Testis (tissue), 2 donors: ENCODE data around the gene COG2.

Experiments
- CTCF ChIP-seq, 3 experiments: fragments of 450-650 bp in 2 of 3; fragments of 200-600 bp in 1 of 3; sonication (generic) in 1 of 3; IDR thresholded peaks; one replicate each; pipeline ENCODE4 v1.5.1; 2016 to 2019; ENCODE audit warnings: antibody characterized with exemption in 3 of 3, mild to moderate bottlenecking in 2 of 3, moderate library complexity in 1 of 3
- POLR2A ChIP-seq: fragments of 450-650 bp; IDR thresholded peaks from one replicate; pipeline ENCODE4 v1.6.1; 2017; ENCODE audit warnings: antibody characterized with exemption, mild to moderate bottlenecking, moderate library complexity

GRCh38 chr1:230684146-230684545, 41.9 kb downstream of the COG2 start:
- TF ChIP-seq CTCF (IDR thresholded peaks at IDR 0.05) = no peak
- TF ChIP-seq POLR2A = no peak
